Measurements from ENCODE around the gene RHBDL2. TPM values are rescaled to one million over a fixed set of nuclear protein-coding genes. Genes with fewer than 3 reads are reported as not detected.

The RHBDL2 gene
- 0.25 and 0.77 TPM in 2 replicates for total RNA-seq

DNA sequence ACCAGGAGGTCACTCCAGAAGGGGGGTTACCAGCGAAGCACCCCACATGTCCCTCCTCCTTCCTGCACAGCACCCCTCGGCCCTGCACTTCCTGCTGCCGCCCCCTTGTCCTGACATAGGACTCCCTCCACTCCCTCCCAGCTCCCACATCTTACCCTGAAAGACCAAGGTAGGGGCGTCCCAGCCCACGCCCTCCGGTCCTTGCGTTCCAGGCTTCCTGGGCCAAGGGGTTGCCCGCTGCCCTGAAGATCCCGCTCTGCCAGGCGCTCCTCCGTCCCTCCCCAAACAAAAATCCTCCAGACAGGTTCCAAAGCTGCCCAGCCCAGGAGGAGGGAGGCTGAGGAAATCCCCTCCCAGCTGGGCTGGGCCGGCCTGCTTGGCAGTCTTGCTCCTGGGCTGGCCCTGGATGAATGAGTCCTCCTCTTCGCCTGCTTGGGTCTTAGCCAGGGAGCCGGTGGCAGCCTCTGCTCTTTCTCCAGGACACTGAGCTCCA lies at the start of gene RHBDL2:
TSS of gene RHBDL2 (minus strand) at position 304 of the 493 bp plus-strand sequence. CDS start 22,618 bp downstream, outside the sequence.

GRCh38 chr1:38990738-38991637 lies 49.4 kb upstream of the RHBDL2 start, which contains the start of gene AKIRIN1:
Gene AKIRIN1 (plus strand): TSS chr1:38991276. CDS start chr1:38991381, 105 bp downstream.

GRCh38 chr1:38881487-38881886 lies 60.1 kb downstream of the RHBDL2 start, which contains the start of gene GJA9:
Gene GJA9 (minus strand): TSS chr1:38881587. CDS start chr1:38876098, 5,489 bp downstream.

GRCh38 chr1:38873027-38873969 lies 68.3 kb downstream of the RHBDL2 start, which contains the start of gene MYCBP:
Gene MYCBP (minus strand): TSS chr1:38873348. CDS start chr1:38873305, 43 bp downstream.

DNA sequence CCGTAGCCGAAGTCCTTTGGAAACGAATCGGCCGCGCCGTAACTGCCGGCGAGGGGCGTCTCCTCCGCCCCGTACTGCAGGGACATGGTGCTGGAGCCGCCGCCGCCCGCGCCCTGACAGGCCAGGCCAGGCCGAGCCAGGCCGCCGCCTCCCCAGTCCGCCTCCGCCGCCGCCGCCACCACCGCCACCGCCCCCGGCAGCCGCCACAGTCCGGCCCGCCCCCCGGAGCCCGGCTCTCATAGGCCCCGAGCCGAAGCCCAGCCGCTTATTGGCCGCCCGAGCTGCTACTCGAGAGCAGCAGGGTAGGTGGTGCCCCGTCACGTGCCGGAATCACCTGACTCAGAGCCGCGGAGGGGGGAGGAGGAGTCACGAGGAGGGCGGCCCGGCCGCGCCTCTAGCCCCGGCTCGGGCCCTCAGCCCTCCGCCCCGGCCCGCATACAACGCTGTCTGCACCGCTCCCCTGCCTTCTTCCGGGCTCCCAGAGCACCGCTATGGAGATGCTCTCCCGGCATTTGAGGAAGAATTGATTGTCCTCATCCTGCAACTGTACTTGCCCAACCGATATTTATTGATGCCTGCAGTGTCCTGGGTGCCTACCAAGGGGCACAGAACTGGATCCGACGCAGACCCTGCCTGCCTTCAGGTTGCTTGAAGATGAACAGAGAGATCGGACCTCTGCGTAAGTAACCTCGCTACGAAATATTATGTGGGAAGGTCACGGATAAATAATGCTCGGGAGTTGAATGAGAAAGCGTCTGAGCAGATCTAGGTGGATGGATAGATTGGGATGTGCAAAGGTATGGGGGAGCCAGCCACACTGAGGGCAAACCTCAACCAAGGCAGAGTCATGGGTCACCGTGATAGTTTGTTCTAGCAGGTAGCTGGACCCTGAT lies 81.8 kb downstream of the RHBDL2 start, which contains the start of gene RRAGC:
TSS of gene RRAGC (minus strand) at position 212 of the 893 bp plus-strand sequence. CDS start at position 86, 126 bp downstream.

Other genes with a start within 250 kb of the RHBDL2 start
- 35.5 and 40.4 TPM in 2 replicates for gene RRAGC, start 82.1 kb downstream of the RHBDL2 start, total RNA-seq
- 6.4 and 12.4 TPM in 2 replicates for gene MYCBP, start 68.5 kb downstream of the RHBDL2 start, total RNA-seq
- gene GJA9, start 60.2 kb downstream of the RHBDL2 start, total RNA-seq, result 0.11 and 0.12 TPM in 2 replicates
- 36.9 and 40.9 TPM in 2 replicates for gene AKIRIN1, start 49.4 kb upstream of the RHBDL2 start, total RNA-seq
- 508 and 624 TPM in 2 replicates for gene NDUFS5, start 84.5 kb upstream of the RHBDL2 start, total RNA-seq